GM18909 (cell line): ENCODE measurements around the gene CLDN24.
A peak's percentile ranks its signal among the peaks of the same experiment; 100 is the strongest.
"Not testable (repeated sequence)": the region's sequence is repeated elsewhere in the genome, so short reads cannot be mapped to it uniquely, and the experiment has no call there.

Experiments
- ATAC-seq: cut with Tn5 transposase; IDR thresholded peaks from one replicate; pipeline ENCODE4 v1.9.1; 2021; ENCODE audit warnings: mild to moderate bottlenecking; ENCODE audit not compliant: unreplicated experiment, poor library complexity

Gene CLDN24

GRCh38 chr4:183324619-183325018 is 2.4 kb upstream of the CLDN24 start:
- ATAC-seq: no peak

GRCh38 chr4:183324056-183324455 is 1.8 kb upstream of the CLDN24 start:
- ATAC-seq: not testable (repeated sequence)

GRCh38 chr4:183323295-183323694 is 1.1 kb upstream of the CLDN24 start:
- ATAC-seq: no peak

- no peak for ATAC-seq
Observed at GRCh38 chr4:183321516-183321915, 710 bp downstream of the CLDN24 start.

GRCh38 chr4:183321079-183321478 is 1.1 kb downstream of the CLDN24 start:
- peak; percentile 58 for ATAC-seq

GRCh38 chr4:183320211-183321059 is 1.8 kb downstream of the CLDN24 start, which contains the start of gene CLDN22:
Gene CLDN22, minus strand, starts transcription at chr4:183320276. Its CDS starts 58 bp downstream, at chr4:183320218.
- ATAC-seq: no peak

- ATAC-seq: no peak
Observed at GRCh38 chr4:183318656-183319055, 3.6 kb downstream of the CLDN24 start.

- ATAC-seq: no peak
Observed at GRCh38 chr4:183314806-183315205, 7.4 kb downstream of the CLDN24 start.

- ATAC-seq: no peak
Observed at GRCh38 chr4:183314336-183314735, 7.9 kb downstream of the CLDN24 start.

- ATAC-seq: no peak
Observed at GRCh38 chr4:183312841-183313240, 9.4 kb downstream of the CLDN24 start.

GRCh38 chr4:183306811-183307210 is 15.4 kb downstream of the CLDN24 start:
- ATAC-seq: no peak

GRCh38 chr4:183304538-183304937 is 17.7 kb downstream of the CLDN24 start:
- no peak for ATAC-seq

GRCh38 chr4:183304067-183304466 is 18.2 kb downstream of the CLDN24 start:
- ATAC-seq: no peak

GRCh38 chr4:183303301-183303700 is 18.9 kb downstream of the CLDN24 start:
- ATAC-seq: no peak

- no peak for ATAC-seq
Observed at GRCh38 chr4:183300655-183301054, 21.6 kb downstream of the CLDN24 start.

- ATAC-seq: no peak
Observed at GRCh38 chr4:183300070-183300469, 22.2 kb downstream of the CLDN24 start.

GRCh38 chr4:183299464-183299863 is 22.8 kb downstream of the CLDN24 start:
- no peak for ATAC-seq

GRCh38 chr4:183297675-183298074 is 24.6 kb downstream of the CLDN24 start:
- peak; percentile 90 for ATAC-seq

- no peak for ATAC-seq
Observed at GRCh38 chr4:183295711-183296110, 26.5 kb downstream of the CLDN24 start.

- no peak for ATAC-seq
Observed at GRCh38 chr4:183291070-183291469, 31.2 kb downstream of the CLDN24 start.

GRCh38 chr4:183289688-183290087 is 32.5 kb downstream of the CLDN24 start:
- no peak for ATAC-seq

GRCh38 chr4:183288955-183289354 is 33.3 kb downstream of the CLDN24 start:
- no peak for ATAC-seq
